Stimulated activated CD4-positive, alpha-beta T cell treated with anti-CD3 and anti-CD28 coated beads, Interleukin-15, amount 100 ng/mL, for 24 hours (primary cell): ENCODE results near the gene KLK11.
"Not testable (repeated sequence)": the region's sequence is repeated elsewhere in the genome, so short reads cannot be mapped to it uniquely, and the experiment has no call there.

Source experiments
- DNase-seq: peaks from one replicate; pipeline ENCODE4 v3.0.0-alpha.2; 2020

The KLK11 gene

GRCh38 chr19:51002542-51003311 is 23.7 kb downstream of the KLK11 start:
- DNase-seq: peak; percentile 54

GRCh38 chr19:51002089-51002532 is 24.3 kb downstream of the KLK11 start:
- DNase-seq: no peak

- DNase-seq: no peak
Observed at GRCh38 chr19:51001515-51001914, 24.9 kb downstream of the KLK11 start, which contains the start of gene KLK8. Gene KLK8 (minus strand): TSS chr19:51001604. CDS start chr19:51001167, 437 bp downstream.

- DNase-seq: no peak
Observed at GRCh38 chr19:51000981-51001380, 25.4 kb downstream of the KLK11 start.

- no peak for DNase-seq
Observed at GRCh38 chr19:51000426-51000825, 26.0 kb downstream of the KLK11 start.

GRCh38 chr19:50998686-50999085 is 27.7 kb downstream of the KLK11 start:
- DNase-seq: no peak

- no peak for DNase-seq
Observed at GRCh38 chr19:50998061-50998460, 28.4 kb downstream of the KLK11 start.

- DNase-seq: no peak
Observed at GRCh38 chr19:50994129-50994528, 32.3 kb downstream of the KLK11 start.

- DNase-seq: no peak
Observed at GRCh38 chr19:50992666-50993035, 33.8 kb downstream of the KLK11 start.

GRCh38 chr19:50984416-50984815 is 42.0 kb downstream of the KLK11 start:
- not testable (repeated sequence) for DNase-seq

GRCh38 chr19:50983625-50984292 is 42.7 kb downstream of the KLK11 start, which contains the start of gene KLK7:
Gene KLK7 (minus strand): TSS chr19:50983917. CDS start chr19:50982399, 1,518 bp downstream.
- peak; percentile 5 for DNase-seq

- no peak for DNase-seq
Observed at GRCh38 chr19:50982186-50982585, 44.2 kb downstream of the KLK11 start.

GRCh38 chr19:50981587-50982146 is 44.7 kb downstream of the KLK11 start:
- DNase-seq: no peak

GRCh38 chr19:50980208-50980607 is 46.2 kb downstream of the KLK11 start:
- DNase-seq: no peak

- no peak for DNase-seq
Observed at GRCh38 chr19:50979758-50980157, 46.7 kb downstream of the KLK11 start.

GRCh38 chr19:50978772-50979390 is 47.5 kb downstream of the KLK11 start:
- no peak for DNase-seq

GRCh38 chr19:50977626-50978025 is 48.8 kb downstream of the KLK11 start:
- no peak for DNase-seq

GRCh38 chr19:50975766-50976165 is 50.6 kb downstream of the KLK11 start:
- no peak for DNase-seq

- no peak for DNase-seq
Observed at GRCh38 chr19:50974702-50975556, 51.5 kb downstream of the KLK11 start.

- no peak for DNase-seq
Observed at GRCh38 chr19:50972795-50973376, 53.5 kb downstream of the KLK11 start.
